B cell (primary cell): ENCODE data around the gene WNT6. TPM values are rescaled to one million over a fixed set of nuclear protein-coding genes. Genes with fewer than 3 reads are reported as not detected.

Experiments
- ATAC-seq: fragments of 200-7000 bp; cut with Tn5 transposase; one replicate; pipeline ENCODE4 v1.10.0; 2021; ENCODE audit warnings: low read depth, mild to moderate bottlenecking, moderate number of reproducible peaks, moderate library complexity
- CTCF ChIA-PET: fragments of 350-600 bp; sonication (Branson Sonifier 250); formaldehyde crosslinking; loops from one replicate; lab custom pipeline; 2021; ENCODE audit warnings: antibody characterized with exemption, inconsistent platforms; lab: Charles Lee
- POLR2A ChIA-PET: fragments of 350-600 bp; sonication (Branson Sonifier 250); formaldehyde crosslinking; loops from one replicate; lab custom pipeline; 2021; ENCODE audit warnings: antibody characterized with exemption; lab: Charles Lee
- DNase-seq: peaks from one replicate; pipeline ENCODE4 v3.0.0; 2013
- H2AFZ ChIP-seq: 2 replicates; pipeline ENCODE4 v1.6.1; 2012; ENCODE audit warnings: mild to moderate bottlenecking, low read depth, low read length; ENCODE audit not compliant: insufficient read depth, poor library complexity, severe bottlenecking
- H3K27ac ChIP-seq, 2 donors: 1 replicate in 1 of 2; 2 replicates in 1 of 2; pipeline ENCODE4 v1.5.1; 2012 to 2013; ENCODE audit warnings: low read length in 2 of 2, mild to moderate bottlenecking in 2 of 2, moderate library complexity in 1 of 2
- H3K27me3 ChIP-seq, 4 experiments: fragments of 200-600 bp in 1 of 4; sonication (generic) in 1 of 4; replicated peaks in 1 of 4; 1 replicate in 2 of 4; 2 replicates in 2 of 4; pipeline versions ENCODE4 v1.6.1 to v1.7.0; 2013 to 2016; ENCODE audit warnings: low read length in 3 of 4, mild to moderate bottlenecking in 2 of 4, mixed read lengths in 1 of 4, moderate library complexity in 1 of 4; ENCODE audit not compliant: insufficient read depth in 4 of 4, control insufficient read depth in 3 of 4; ENCODE audit errors: control extremely low read depth in 1 of 4
- H3K36me3 ChIP-seq, 2 experiments: replicated peaks in 1 of 2; 1 replicate in 1 of 2; 2 replicates in 1 of 2; pipeline versions ENCODE4 v1.6.1 to v1.7.1; 2013; ENCODE audit warnings: low read length in 1 of 2; ENCODE audit not compliant: insufficient read depth in 2 of 2, control insufficient read depth in 1 of 2; ENCODE audit errors: control extremely low read depth in 1 of 2, extremely low read depth in 1 of 2
- H3K4me1 ChIP-seq, 2 donors: fragments of 200-600 bp in 1 of 2; sonication (generic) in 1 of 2; 1 replicate in 1 of 2; 2 replicates in 1 of 2; pipeline versions ENCODE4 v1.5.1 to v1.6.1; 2013 to 2017; ENCODE audit warnings: low read length in 2 of 2; ENCODE audit not compliant: control insufficient read depth in 2 of 2, insufficient read depth in 2 of 2
- H3K4me2 ChIP-seq: replicated peaks from 2 replicates; pipeline ENCODE3; 2012; ENCODE audit warnings: mild to moderate bottlenecking, low read depth, low read length; ENCODE audit not compliant: poor library complexity, severe bottlenecking
- H3K4me3 ChIP-seq, 5 experiments: fragments of 200-600 bp in 1 of 5; sonication (generic) in 1 of 5; 1 replicate in 3 of 5; 2 replicates in 2 of 5; pipeline versions ENCODE4 v1.5.1 to v1.7.0; 2011 to 2016; ENCODE audit warnings: low read length in 4 of 5, mild to moderate bottlenecking in 4 of 5, low read depth in 2 of 5, control low read depth in 1 of 5, moderate library complexity in 1 of 5; ENCODE audit not compliant: insufficient read depth in 1 of 5; ENCODE audit errors: control extremely low read depth in 1 of 5, extremely low read depth in 1 of 5
- H3K79me2 ChIP-seq: fragments of 200-600 bp; sonication (generic); one replicate; pipeline ENCODE4 v1.6.0; 2016; ENCODE audit warnings: low read length; ENCODE audit not compliant: control insufficient read depth, insufficient read depth
- H3K9ac ChIP-seq: fragments of 200-600 bp; sonication (generic); 2 replicates; pipeline ENCODE4 v1.6.1; 2017; ENCODE audit warnings: mild to moderate bottlenecking, low read length, moderate library complexity
- H3K9me3 ChIP-seq, 3 donors: one replicate each; pipeline versions ENCODE4 v1.6.1 to v1.7.1; 2013; ENCODE audit warnings: low read length in 2 of 3; ENCODE audit not compliant: control insufficient read depth in 2 of 3, insufficient read depth in 1 of 3; ENCODE audit errors: control extremely low read depth in 1 of 3
- H4K20me1 ChIP-seq: 2 replicates; pipeline ENCODE4 v1.6.0; 2012; ENCODE audit warnings: mild to moderate bottlenecking, low read length; ENCODE audit not compliant: insufficient read depth, control insufficient read depth, poor library complexity, severe bottlenecking
- H3K27ac Mint-ChIP-seq: one replicate; pipeline ENCODE4 v1.8.0; 2021; ENCODE audit warnings: mixed read lengths
- H3K27me3 Mint-ChIP-seq: one replicate; pipeline ENCODE4 v1.8.0; 2021; ENCODE audit warnings: mixed read lengths
- H3K4me1 Mint-ChIP-seq: one replicate; pipeline ENCODE4 v1.8.0; 2021; ENCODE audit warnings: mixed read lengths
- H3K4me3 Mint-ChIP-seq: one replicate; pipeline ENCODE4 v1.8.0; 2021; ENCODE audit warnings: mixed read lengths
- H3K9me3 Mint-ChIP-seq: one replicate; pipeline ENCODE4 v1.8.0; 2022; ENCODE audit warnings: mixed read lengths; ENCODE audit not compliant: insufficient read depth
- CTCF ChIP-seq: fragments of 200-600 bp; IDR thresholded peaks from one replicate; pipeline ENCODE4 v1.8.0; 2022; ENCODE audit warnings: antibody characterized with exemption, mild to moderate bottlenecking
- EZH2 ChIP-seq: IDR thresholded peaks from 2 replicates; pipeline ENCODE4 v1.6.1; 2012; ENCODE audit warnings: borderline replicate concordance, low read depth, mild to moderate bottlenecking, moderate library complexity, low read length; ENCODE audit not compliant: insufficient read depth, poor library complexity, severe bottlenecking
- WGBS: methylation state at CpG from one replicate; pipeline ENCODE4 v1.1.5; 2013; ENCODE audit warnings: missing lambda C conversion rate; ENCODE audit not compliant: insufficient coverage; 5-methylcytosine and 5-hydroxymethylcytosine counted together
- intact Hi-C: fragments of 100-400 bp; cut with micrococcal nuclease; formaldehyde crosslinking; loops from one replicate; pipeline ENCODE4 v1.10.0; 2022
- polyA plus RNA-seq: library from polyadenylated mRNA; depleted of rRNA; stranded (reverse); fragments of >200 nt; gene quantifications from 2 replicates; pipeline ENCODE4 v1.2.3, GENCODE V29; 2012
- total RNA-seq, 2 donors: library from RNA; stranded (reverse); fragments of 120-200 nt in 1 of 2; gene quantifications; 1 replicate in 1 of 2; 2 replicates in 1 of 2; pipeline versions ENCODE4 v1.2.3 to v1.2.4, GENCODE V29; 2013 to 2022

WNT6 gene
- total and polyA plus RNA-seq, 2 donors (not counting 1 experiment from before 2014, with no cell fraction given) = 0.84 to 2.0 TPM

DNA sequence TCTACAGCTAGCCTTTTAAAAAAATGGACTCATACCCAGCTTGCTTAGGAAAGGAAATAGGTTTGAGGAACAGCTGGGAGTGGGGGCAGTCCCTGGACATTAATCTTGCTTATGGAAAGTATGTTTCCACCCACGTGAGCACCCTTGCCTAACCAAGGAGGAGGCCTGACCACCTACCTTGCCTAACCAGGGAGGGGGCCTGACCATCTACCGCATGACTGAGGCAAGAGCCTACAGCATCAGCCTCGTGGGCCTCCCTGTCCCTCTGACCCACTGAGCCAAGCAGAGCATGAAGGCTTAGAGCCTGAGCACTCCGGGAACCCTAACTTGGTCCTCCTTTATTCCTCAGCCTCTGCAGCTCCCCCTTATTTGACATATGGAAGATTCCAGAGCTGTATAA lies 48.2 kb upstream of the WNT6 start:
- H3K4me3 Mint-ChIP-seq = no peak overlapping the region
- no peaks in the 10 kb centered on the region for H3K9me3 Mint-ChIP-seq
- no peaks in the 10 kb centered on the region for H3K4me1 Mint-ChIP-seq
- Histone ChIP-seq H3K4me3 (no peak overlapping the region), H3K27me3 (peaks cover 0 to 25% (median 2%) of the 10 kb centered on the region in 4 experiments), H4K20me1 (no peaks in the 10 kb centered on the region), H3K4me1 (no peaks in the 10 kb centered on the region), H2AFZ (no peak overlapping the region), H3K4me2 (no peak overlapping the region), H3K9ac (no peak overlapping the region), H3K79me2 (no peaks in the 10 kb centered on the region), H3K9me3 (no peaks in the 10 kb centered on the region), H3K27ac (no peak overlapping the region), H3K36me3 (no peaks in the 10 kb centered on the region)
- peaks cover 55% of the 10 kb centered on the region for H3K27me3 Mint-ChIP-seq
- intact Hi-C loops = no loop called here
- CTCF ChIA-PET = no interaction called here
- 66% methylated on average over 4 of the region's 4 CpGs for WGBS
- TF ChIP-seq CTCF (no peak), EZH2 (no peak)
- ATAC-seq = no peak
- POLR2A ChIA-PET = no interaction called here
- no peak overlapping the region for H3K27ac Mint-ChIP-seq
- no peak for DNase-seq

GRCh38 chr2:218812096-218812815 lies 47.3 kb upstream of the WNT6 start:
- ChIA-PET POLR2A (no interaction called here), CTCF (no interaction called here)
- Histone ChIP-seq H3K9me3 (no peaks in the 10 kb centered on the region), H3K4me1 (no peaks in the 10 kb centered on the region), H4K20me1 (no peaks in the 10 kb centered on the region), H3K27ac (no peak overlapping the region), H3K4me3 (no peak overlapping the region), H3K4me2 (no peak overlapping the region), H3K36me3 (no peaks in the 10 kb centered on the region), H2AFZ (no peak overlapping the region), H3K27me3 (peaks cover 0 to 22% (median 2%) of the 10 kb centered on the region in 4 experiments), H3K9ac (no peak overlapping the region), H3K79me2 (no peaks in the 10 kb centered on the region)
- intact Hi-C loops = no loop called here
- Mint-ChIP-seq H3K4me1 (no peaks in the 10 kb centered on the region), H3K27me3 (peaks cover 56% of the 10 kb centered on the region), H3K9me3 (no peaks in the 10 kb centered on the region), H3K27ac (no peak overlapping the region), H3K4me3 (no peak overlapping the region)
- DNase-seq (no peak), ATAC-seq (no peak)
- WGBS = 96% methylated on average over 19 of the region's 21 CpGs
- TF ChIP-seq EZH2 = no peak
- no peak for TF ChIP-seq CTCF
